ENCODE data around the gene TPT1.
"Not testable (repeated sequence)": the region's sequence is repeated elsewhere in the genome, so short reads cannot be mapped to it uniquely, and the experiment has no call there.

GRCh38 chr13:45298550-45298949 is 42.4 kb downstream of the TPT1 start:
- TF ChIP-seq, protein P1, sequence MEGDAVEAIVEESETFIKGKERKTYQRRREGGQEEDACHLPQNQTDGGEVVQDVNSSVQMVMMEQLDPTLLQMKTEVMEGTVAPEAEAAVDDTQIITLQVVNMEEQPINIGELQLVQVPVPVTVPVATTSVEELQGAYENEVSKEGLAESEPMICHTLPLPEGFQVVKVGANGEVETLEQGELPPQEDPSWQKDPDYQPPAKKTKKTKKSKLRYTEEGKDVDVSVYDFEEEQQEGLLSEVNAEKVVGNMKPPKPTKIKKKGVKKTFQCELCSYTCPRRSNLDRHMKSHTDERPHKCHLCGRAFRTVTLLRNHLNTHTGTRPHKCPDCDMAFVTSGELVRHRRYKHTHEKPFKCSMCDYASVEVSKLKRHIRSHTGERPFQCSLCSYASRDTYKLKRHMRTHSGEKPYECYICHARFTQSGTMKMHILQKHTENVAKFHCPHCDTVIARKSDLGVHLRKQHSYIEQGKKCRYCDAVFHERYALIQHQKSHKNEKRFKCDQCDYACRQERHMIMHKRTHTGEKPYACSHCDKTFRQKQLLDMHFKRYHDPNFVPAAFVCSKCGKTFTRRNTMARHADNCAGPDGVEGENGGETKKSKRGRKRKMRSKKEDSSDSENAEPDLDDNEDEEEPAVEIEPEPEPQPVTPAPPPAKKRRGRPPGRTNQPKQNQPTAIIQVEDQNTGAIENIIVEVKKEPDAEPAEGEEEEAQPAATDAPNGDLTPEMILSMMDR (IDR thresholded peaks at IDR 0.05): not testable (repeated sequence)
- not testable (repeated sequence) for TF ChIP-seq POLR2A (IDR thresholded peaks at IDR 0.05)
